GM12872 (cell line): ENCODE results near the gene IGF2BP2.

Experiments
- CTCF ChIP-seq: IDR thresholded peaks from 3 replicates; pipeline ENCODE4 v1.5.1; 2011; ENCODE audit warnings: low read depth, mild to moderate bottlenecking, low read length, moderate library complexity; ENCODE audit not compliant: insufficient read depth

The IGF2BP2 gene

GRCh38 chr3:185718736-185719593 lies 105.9 kb downstream of the IGF2BP2 start:
- TF ChIP-seq CTCF = no peak

DNA sequence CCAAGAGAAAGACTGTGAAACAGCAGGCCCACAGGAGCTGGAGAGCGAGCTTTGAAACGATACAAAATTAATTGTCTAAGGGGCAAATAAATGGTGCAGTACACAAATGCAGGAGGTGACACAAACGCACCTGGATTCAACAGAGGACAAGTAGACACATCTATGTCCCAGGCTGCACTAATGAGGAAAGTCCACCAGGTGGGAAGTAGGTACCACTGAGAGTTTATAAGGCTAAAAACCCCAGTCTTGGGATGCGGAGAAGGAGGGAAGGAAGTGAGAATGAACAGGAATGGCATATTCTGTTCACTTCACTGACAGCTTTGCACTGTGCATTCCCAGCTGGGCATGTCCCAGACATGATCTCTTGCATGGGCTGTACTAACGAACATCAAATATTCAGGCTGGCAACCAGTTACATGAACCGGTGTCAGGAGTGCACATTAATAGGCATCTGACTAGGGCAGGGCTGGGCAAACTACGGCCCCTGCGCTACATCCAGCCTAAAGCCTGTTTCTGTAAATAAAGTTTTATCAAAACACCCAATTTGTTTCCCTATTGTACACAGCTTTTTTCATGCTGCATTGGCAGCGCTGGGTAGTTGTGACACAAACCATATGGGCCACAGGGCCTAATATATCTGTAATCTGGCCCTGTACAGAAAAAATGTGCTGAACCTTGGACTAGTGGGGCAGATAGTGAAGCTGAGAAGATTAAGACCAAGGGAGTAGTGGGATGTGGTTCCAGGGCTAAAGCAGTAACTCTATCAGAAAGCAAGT lies 107.0 kb downstream of the IGF2BP2 start:
- no peak for TF ChIP-seq CTCF

- TF ChIP-seq CTCF = no peak
Observed at GRCh38 chr3:185717121-185717520, 107.7 kb downstream of the IGF2BP2 start.

GRCh38 chr3:185716436-185717108 lies 108.3 kb downstream of the IGF2BP2 start:
- TF ChIP-seq CTCF = no peak

- no peak for TF ChIP-seq CTCF
Observed at GRCh38 chr3:185715091-185715490, 109.8 kb downstream of the IGF2BP2 start.

- no peak for TF ChIP-seq CTCF
Observed at GRCh38 chr3:185714085-185714484, 110.8 kb downstream of the IGF2BP2 start.

DNA sequence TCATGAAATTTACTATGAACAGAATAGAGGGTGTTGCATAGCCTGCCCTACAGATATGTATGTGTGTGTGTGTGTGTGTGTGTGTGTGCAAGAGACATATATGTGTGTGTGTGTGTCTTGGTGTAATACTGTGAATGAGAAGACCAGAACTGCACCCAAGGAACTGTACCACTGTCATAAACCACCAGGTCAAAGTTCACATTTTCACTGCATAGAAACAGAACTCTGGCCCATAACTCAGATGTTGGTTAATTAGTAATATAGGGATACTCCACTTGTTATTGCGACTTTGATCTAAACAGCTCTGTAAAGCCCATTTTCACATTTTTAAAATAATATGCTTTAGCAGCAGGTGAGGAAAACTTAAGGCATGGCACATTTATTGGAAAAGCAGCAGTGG lies 111.8 kb downstream of the IGF2BP2 start:
- no peak for TF ChIP-seq CTCF
